Neural cell (in vitro differentiated cells): ENCODE results near the gene ADM. TPM values are rescaled to one million over a fixed set of nuclear protein-coding genes. Genes with fewer than 3 reads are reported as not detected.

Experiments used
- H2AFZ ChIP-seq: fragments of 200-600, 300-800 bp; sonication (generic), shearing (Covaris generic); 2 replicates; pipeline ENCODE4 v1.6.0; 2014; ENCODE audit warnings: low read depth, mild to moderate bottlenecking, antibody characterized with exemption, low read length, moderate library complexity
- H3F3A ChIP-seq: fragments of 200-600 bp; shearing (Covaris generic); 2 replicates; pipeline ENCODE4 v1.6.1; 2016; ENCODE audit warnings: mild to moderate bottlenecking, moderate library complexity, mixed read lengths, antibody characterized with exemption, low read length; ENCODE audit not compliant: insufficient read depth, poor library complexity, severe bottlenecking
- H3K27ac ChIP-seq: fragments of 200-600, 300-800 bp; sonication (generic), shearing (Covaris generic); 2 replicates; pipeline ENCODE4 v1.5.1; 2014; ENCODE audit warnings: mild to moderate bottlenecking, low read length, moderate library complexity
- H3K27me3 ChIP-seq: fragments of 300-800, 200-600 bp; sonication (generic), shearing (Covaris generic); 2 replicates; pipeline ENCODE4 v1.6.0; 2014; ENCODE audit warnings: mild to moderate bottlenecking, low read depth, low read length, moderate library complexity; ENCODE audit not compliant: insufficient read depth
- H3K36me3 ChIP-seq: fragments of 300-800, 200-600 bp; sonication (generic), shearing (Covaris generic); 2 replicates; pipeline ENCODE4 v1.5.1; 2014; ENCODE audit warnings: mild to moderate bottlenecking, antibody characterized with exemption, low read length, moderate library complexity; ENCODE audit not compliant: insufficient read depth
- H3K4me2 ChIP-seq: fragments of 300-800, 200-600 bp; sonication (generic), shearing (Covaris generic); 2 replicates; pipeline ENCODE4 v1.6.0; 2014; ENCODE audit warnings: mild to moderate bottlenecking, low read length
- H3K4me3 ChIP-seq: fragments of 300-800, 200-600 bp; sonication (generic), shearing (Covaris generic); 2 replicates; pipeline ENCODE4 v1.5.1; 2014; ENCODE audit warnings: mild to moderate bottlenecking, low read length, moderate library complexity
- H3K79me2 ChIP-seq: fragments of 200-600 bp; shearing (Covaris generic); replicated peaks from 2 replicates; pipeline ENCODE4 v1.6.0; 2014; ENCODE audit warnings: mild to moderate bottlenecking, low read length, moderate library complexity; ENCODE audit not compliant: insufficient read depth
- H3K9ac ChIP-seq: fragments of 300-800, 200-600 bp; sonication (generic), shearing (Covaris generic); 2 replicates; pipeline ENCODE4 v1.6.1; 2016; ENCODE audit warnings: mild to moderate bottlenecking, low read length, mixed read lengths
- H3K9me2 ChIP-seq: fragments of 200-600 bp; shearing (Covaris generic); 2 replicates; pipeline ENCODE4 v1.6.1; 2016; ENCODE audit warnings: mild to moderate bottlenecking, low read length, mixed read lengths; ENCODE audit not compliant: insufficient read depth
- H3K9me3 ChIP-seq: fragments of 200-600, 300-800 bp; sonication (generic), shearing (Covaris generic); 2 replicates; pipeline ENCODE4 v1.6.1; 2016; ENCODE audit warnings: mild to moderate bottlenecking, mixed run types, low read length, moderate library complexity, mixed read lengths
- H4K20me1 ChIP-seq: fragments of 200-600 bp; shearing (Covaris generic); 2 replicates; pipeline ENCODE4 v1.6.1; 2016; ENCODE audit warnings: mild to moderate bottlenecking, mixed run types; ENCODE audit not compliant: insufficient read depth
- CTCF ChIP-seq: fragments of 450-650 bp; IDR thresholded peaks from 2 replicates; pipeline ENCODE4 v1.5.1; 2014; ENCODE audit warnings: antibody characterized with exemption, mild to moderate bottlenecking, moderate library complexity; ENCODE audit not compliant: poor library complexity, severe bottlenecking
- EP300 ChIP-seq: fragments of 450-650 bp; conservative IDR thresholded peaks from 2 replicates; pipeline ENCODE4 v1.6.1; 2014; ENCODE audit warnings: antibody characterized with exemption, mild to moderate bottlenecking, moderate library complexity; ENCODE audit not compliant: poor library complexity, severe bottlenecking
- EZH2 ChIP-seq: fragments of 200-600, 300-800 bp; shearing (Covaris generic), sonication (generic); IDR thresholded peaks from 2 replicates; pipeline ENCODE4 v1.6.1; 2014; ENCODE audit warnings: antibody characterized with exemption, low read length, borderline replicate concordance, mild to moderate bottlenecking; ENCODE audit not compliant: insufficient read depth, poor library complexity, severe bottlenecking
- MXI1 ChIP-seq: fragments of 450-650 bp; conservative IDR thresholded peaks from 2 replicates; pipeline ENCODE4 v1.6.1; 2014; ENCODE audit warnings: antibody characterized with exemption, mild to moderate bottlenecking; ENCODE audit not compliant: poor library complexity, severe bottlenecking
- POLR2AphosphoS5 ChIP-seq: IDR thresholded peaks from 2 replicates; pipeline ENCODE4 v1.6.1; 2012
- RAD21 ChIP-seq: fragments of 450-650 bp; conservative IDR thresholded peaks from 2 replicates; pipeline ENCODE4 v1.6.1; 2014; ENCODE audit warnings: antibody characterized with exemption, mild to moderate bottlenecking, moderate library complexity
- REST ChIP-seq: IDR thresholded peaks from 2 replicates; pipeline ENCODE4 v1.6.1; 2012; ENCODE audit warnings: borderline replicate concordance
- SMC3 ChIP-seq: fragments of 450-650 bp; conservative IDR thresholded peaks from 2 replicates; pipeline ENCODE4 v1.6.1; 2014; ENCODE audit warnings: antibody characterized with exemption, mild to moderate bottlenecking, moderate library complexity; ENCODE audit not compliant: poor library complexity
- TAF1 ChIP-seq: IDR thresholded peaks from 2 replicates; pipeline ENCODE4 v1.6.1; 2012; ENCODE audit warnings: low read depth
- polyA plus RNA-seq: library from polyadenylated mRNA; depleted of rRNA; stranded (reverse); fragments of >200 nt; gene quantifications from 2 replicates; pipeline ENCODE4 v1.2.3, GENCODE V29; 2014

The ADM gene
- polyA plus RNA-seq, 1 donor from 2014 or later, result 1.6 TPM

DNA sequence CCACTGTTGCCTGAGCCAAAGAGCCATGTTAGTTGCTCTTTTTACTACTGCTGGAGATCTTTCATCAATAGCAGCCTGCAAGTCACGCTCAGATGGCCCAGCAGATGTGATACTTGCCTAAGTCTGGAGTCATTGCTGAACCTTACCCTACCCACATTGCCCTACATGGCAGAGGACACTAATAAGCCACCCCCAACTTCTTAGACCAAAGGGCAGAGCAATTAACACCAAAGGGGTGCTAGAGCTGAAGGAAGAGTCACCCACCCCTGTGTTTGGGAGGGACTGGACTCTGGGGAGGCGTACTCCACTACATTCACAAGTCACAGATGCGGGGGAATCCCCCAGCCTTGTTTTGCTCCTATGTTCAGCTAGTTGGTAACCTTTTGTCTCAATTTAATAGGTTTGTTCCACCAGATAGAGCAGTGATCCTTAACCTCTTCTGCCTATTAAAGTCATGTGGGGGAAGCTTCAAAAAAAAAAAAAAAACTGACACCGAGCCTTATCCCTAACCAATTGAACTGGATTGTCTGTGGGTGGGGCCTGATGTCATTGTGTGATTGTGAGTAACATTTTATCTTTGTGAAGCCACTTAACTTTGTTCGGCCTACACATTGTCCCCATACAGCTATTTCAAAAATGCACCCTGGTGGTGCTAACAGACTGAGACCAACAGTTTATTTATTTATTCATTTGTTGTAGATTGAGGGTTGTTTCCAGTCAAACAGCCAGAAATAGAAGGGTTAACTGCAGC, 13.1 kb downstream of the ADM start:
- no peak overlapping the region for H3K27ac ChIP-seq
- no peaks in the 10 kb centered on the region for H3K79me2 ChIP-seq
- no peak overlapping the region for H3K4me2 ChIP-seq
- no peaks in the 10 kb centered on the region for H3K9me2 ChIP-seq
- no peak overlapping the region for H3K9ac ChIP-seq
- H3K9me3 ChIP-seq, result no peaks in the 10 kb centered on the region
- H2AFZ ChIP-seq, result no peak overlapping the region
- no peak overlapping the region for H3K4me3 ChIP-seq
- TF ChIP-seq MXI1, result no peak
- TF ChIP-seq RAD21, result no peak
- no peak for TF ChIP-seq CTCF
- no peak for TF ChIP-seq TAF1
- no peak for TF ChIP-seq EP300
- no peak for TF ChIP-seq SMC3
- no peak for TF ChIP-seq POLR2AphosphoS5
- no peak for TF ChIP-seq REST
- no peak for TF ChIP-seq EZH2
- H3F3A ChIP-seq, result no peaks in the 10 kb centered on the region
- no peaks in the 10 kb centered on the region for H3K27me3 ChIP-seq
- no peaks in the 10 kb centered on the region for H4K20me1 ChIP-seq
- H3K36me3 ChIP-seq, result no peaks in the 10 kb centered on the region

DNA sequence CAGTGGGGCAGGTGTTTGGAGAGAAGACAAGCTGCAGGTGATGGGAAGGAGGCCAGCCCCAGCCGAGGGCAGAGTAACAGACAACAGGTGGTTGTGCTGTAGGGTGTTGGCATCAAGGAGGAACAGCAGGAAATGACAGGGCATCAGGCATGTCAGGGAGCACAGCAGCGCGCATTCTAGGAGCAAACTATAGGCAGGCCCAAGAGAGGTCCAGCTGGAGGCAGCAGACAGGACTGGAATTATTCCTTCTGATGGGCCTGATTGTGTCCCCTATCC, 13.6 kb downstream of the ADM start:
- no peak for TF ChIP-seq SMC3
- TF ChIP-seq REST, result no peak
- no peak for TF ChIP-seq TAF1
- no peak for TF ChIP-seq RAD21
- TF ChIP-seq EP300, result no peak
- no peak for TF ChIP-seq MXI1
- no peak for TF ChIP-seq EZH2
- TF ChIP-seq POLR2AphosphoS5, result no peak
- TF ChIP-seq CTCF, result no peak
- H3K4me2 ChIP-seq, result no peak overlapping the region

More for the DNA sequence above, 13.6 kb downstream of the ADM start:
- H3K4me3 ChIP-seq, result no peak overlapping the region
- no peaks in the 10 kb centered on the region for H3K9me3 ChIP-seq
- H4K20me1 ChIP-seq, result no peaks in the 10 kb centered on the region
- no peak overlapping the region for H3K27ac ChIP-seq
- H3K9ac ChIP-seq, result no peak overlapping the region
- H3K9me2 ChIP-seq, result no peaks in the 10 kb centered on the region
- H3F3A ChIP-seq, result no peaks in the 10 kb centered on the region
- no peaks in the 10 kb centered on the region for H3K27me3 ChIP-seq
- no peaks in the 10 kb centered on the region for H3K36me3 ChIP-seq
- H2AFZ ChIP-seq, result no peak overlapping the region
- no peaks in the 10 kb centered on the region for H3K79me2 ChIP-seq
